ENCODE measurements around the gene CARNS1. TPM values are rescaled to one million over a fixed set of nuclear protein-coding genes. Genes with fewer than 3 reads are reported as not detected.
A peak's percentile ranks its signal among the peaks of the same experiment; 100 is the strongest.

The CARNS1 gene
- polyA plus RNA-seq, 1 of the 3 experiments (the other 2 are of a cell fraction), result 0.23 TPM

GRCh38 chr11:67369275-67369674, 46.2 kb upstream of the CARNS1 start:
- H3F3A ChIP-seq (replicated peaks; ENCODE audit: insufficient read depth), result peaks cover 4% of the 10 kb centered on the region
- no peak overlapping the region for H3K4me3 ChIP-seq (ENCODE audit: low read depth in 2 of 2, low read length in 1 of 2)
- no peak for DNase-seq
- H3K27me3 ChIP-seq (ENCODE audit: insufficient read depth), result no peaks in the 10 kb centered on the region
- no peaks in the 10 kb centered on the region for H3K9me3 ChIP-seq
- ChIA-PET POLR2A (no interaction called here), CTCF (interaction anchor here (1.2 to 19.7 kb wide), 6 partner anchors 9 to 106 kb away, joined by 3 to 955 read pairs (median 12); partner anchors contain the start of gene POLD4)
- H3K79me2 ChIP-seq (ENCODE audit: insufficient read depth), result peaks cover 80% of the 10 kb centered on the region
- H3K9me2 ChIP-seq, result no peaks in the 10 kb centered on the region
- peak overlapping the region in 1 of 2 experiments; percentile 9; a peak in 1 of 4 replicates for H3K27ac ChIP-seq (ENCODE audit: low read depth in 2 of 2, low read length in 1 of 2)
- TF ChIP-seq TEAD4 (IDR thresholded peaks at IDR 0.05; ENCODE audit: borderline replicate concordance, insufficient read depth) (no peak), YY1 (IDR thresholded peaks at IDR 0.05; ENCODE audit: low read depth) (no peak), SIN3A (IDR thresholded peaks at IDR 0.05; ENCODE audit: borderline replicate concordance, low read depth, low read length) (no peak), TCF12 (IDR thresholded peaks at IDR 0.05) (no peak), USF2 (IDR thresholded peaks at IDR 0.05; ENCODE audit: borderline replicate concordance, low read depth, low read length) (no peak), IRF3 (IDR thresholded peaks at IDR 0.05; ENCODE audit: low read depth, low read length) (no peak), GABPA (IDR thresholded peaks at IDR 0.05; ENCODE audit: low read depth) (no peak), EZH2phosphoT487 (IDR thresholded peaks at IDR 0.05; ENCODE audit: borderline replicate concordance, low read depth) (no peak), REST (IDR thresholded peaks at IDR 0.05; ENCODE audit: low read depth, low read length) (no peak), RXRA (IDR thresholded peaks at IDR 0.05; ENCODE audit: borderline replicate concordance, low read depth) (no peak), EP300 (IDR thresholded peaks at IDR 0.05; ENCODE audit: borderline replicate concordance in 1 of 2, low read depth in 1 of 2, low read length in 1 of 2) (no peak)
- H3K9ac ChIP-seq, result no peak overlapping the region
- 84% methylated on average over 3 of the region's 8 CpGs for WGBS (ENCODE audit: low lambda C conversion rate)
- H3K36me3 ChIP-seq (replicated peaks in 1 of 2; ENCODE audit: control insufficient read depth in 1 of 2, insufficient read depth in 2 of 2, low read length in 1 of 2), result peaks cover 5 to 12% of the 10 kb centered on the region in 2 experiments
- H2AFZ ChIP-seq (ENCODE audit: low read depth), result no peak overlapping the region
- H3K4me2 ChIP-seq, result peak overlapping the region; percentile 38; the same call in 1 of the 2 replicates
- peaks cover 71% of the 10 kb centered on the region for H4K20me1 ChIP-seq (ENCODE audit: insufficient read depth)
- peaks cover 17 to 35% of the 10 kb centered on the region in 2 experiments; a peak in 3 of 4 replicates for H3K4me1 ChIP-seq (ENCODE audit: control insufficient read depth in 1 of 2, insufficient read depth in 2 of 2, low read depth in 1 of 2, low read length in 1 of 2)
